T-helper 2 cell treated with Interferon-gamma antibody and Interleukin-4, amounts not matched to agents 5 μg/mL and 100 μg/mL, for 36 hours (primary cell): Measurements from ENCODE around the gene GPRIN2.
A peak's percentile ranks its signal among the peaks of the same experiment; 100 is the strongest.
"Not testable (repeated sequence)": the region's sequence is repeated elsewhere in the genome, so short reads cannot be mapped to it uniquely, and the experiment has no call there.

Experiments used
- DNase-seq: peaks from one replicate; pipeline ENCODE4 v3.0.0; 2021; ENCODE audit warnings: low spot score
- H3K27ac Mint-ChIP-seq: one replicate; pipeline ENCODE4 v1.8.0; 2021; ENCODE audit warnings: mild to moderate bottlenecking, mixed read lengths
- H3K27me3 Mint-ChIP-seq: one replicate; pipeline ENCODE4 v1.8.0; 2021; ENCODE audit warnings: low read depth, mixed read lengths
- H3K36me3 Mint-ChIP-seq: one replicate; pipeline ENCODE4 v1.8.0; 2021; ENCODE audit warnings: low read depth, mixed read lengths
- H3K4me1 Mint-ChIP-seq: one replicate; pipeline ENCODE4 v1.8.0; 2021; ENCODE audit warnings: low read depth, mixed read lengths
- H3K4me3 Mint-ChIP-seq: one replicate; pipeline ENCODE4 v1.8.0; 2022; ENCODE audit warnings: mild to moderate bottlenecking, moderate library complexity, mixed read lengths
- H3K9me3 Mint-ChIP-seq: one replicate; pipeline ENCODE4 v1.8.0; 2021; ENCODE audit warnings: mixed read lengths

The GPRIN2 gene

DNA sequence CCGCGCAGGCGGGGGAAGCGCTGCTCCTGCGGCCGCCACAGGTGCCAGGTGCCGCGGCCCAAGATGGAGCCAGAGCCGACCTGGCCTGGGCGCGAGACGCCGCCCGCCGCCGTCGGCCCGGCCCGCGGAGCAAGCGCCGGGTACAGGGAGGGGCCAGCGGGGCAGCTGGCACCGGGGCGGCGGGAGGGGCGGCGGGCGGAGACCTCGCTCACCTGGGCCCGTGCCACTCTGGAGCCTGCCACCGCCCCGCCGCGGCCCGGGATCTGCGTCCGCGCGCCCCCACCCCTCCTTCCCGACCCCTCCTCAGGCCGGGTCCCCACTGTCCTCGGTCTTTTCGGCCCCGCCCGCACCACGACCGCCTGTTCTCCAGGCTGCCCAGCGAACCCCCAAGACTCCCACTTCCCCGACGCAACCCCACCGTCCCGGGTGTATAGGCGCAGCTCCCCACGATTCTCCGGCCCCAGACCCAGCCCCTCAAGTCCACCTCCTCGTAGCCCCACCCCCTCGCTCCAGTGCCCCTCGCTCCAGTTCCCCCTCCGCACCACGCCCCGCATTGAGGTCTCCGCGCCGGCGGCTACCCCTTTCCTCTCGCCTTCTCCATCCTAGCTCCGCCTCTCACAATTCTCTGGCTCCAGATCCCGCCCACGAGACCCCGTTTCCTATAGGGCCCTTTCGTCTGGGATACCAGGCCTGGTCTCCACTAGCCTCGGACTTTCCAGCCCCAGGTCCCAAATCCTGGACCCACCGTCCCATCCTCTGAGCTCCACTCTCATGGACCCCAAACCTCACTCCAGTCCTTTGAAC, at the start of gene GPRIN2:
Gene GPRIN2 (minus strand): TSS at position 144 of the 804 bp plus-strand sequence. CDS start 5,922 bp downstream, outside the sequence.
- Mint-ChIP-seq H3K4me3 (peak within 1 kb of the TSS; percentile 59), H3K4me1 (peaks cover 2% of the 10 kb centered on the region), H3K36me3 (no peaks in the 10 kb centered on the region), H3K27ac (no peak within 1 kb of the TSS), H3K27me3 (no peaks in the 10 kb centered on the region), H3K9me3 (no peaks in the 10 kb centered on the region)
- DNase-seq: no peak

DNA sequence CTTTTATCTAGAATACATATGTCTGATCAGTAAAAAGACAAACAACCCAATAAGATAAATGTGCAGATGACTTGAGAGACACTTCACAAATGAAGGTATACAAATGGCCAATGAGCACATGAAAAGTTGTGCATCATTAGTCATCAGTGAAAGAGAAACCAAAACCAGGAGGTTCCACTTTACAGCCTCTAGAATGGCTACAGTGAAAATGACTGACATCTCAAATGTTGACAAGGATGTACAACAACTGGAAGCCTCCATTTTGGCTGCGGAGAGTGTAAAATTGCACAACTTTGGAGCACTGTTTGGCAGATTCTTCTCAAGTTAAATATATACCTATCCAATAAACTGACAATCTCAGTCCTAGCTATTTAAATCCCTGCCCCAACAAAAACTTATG, 44.1 kb upstream of the GPRIN2 start:
- not testable (repeated sequence) for H3K27me3 Mint-ChIP-seq, H3K4me3 Mint-ChIP-seq, DNase-seq, H3K27ac Mint-ChIP-seq, H3K36me3 Mint-ChIP-seq, H3K9me3 Mint-ChIP-seq, H3K4me1 Mint-ChIP-seq

DNA sequence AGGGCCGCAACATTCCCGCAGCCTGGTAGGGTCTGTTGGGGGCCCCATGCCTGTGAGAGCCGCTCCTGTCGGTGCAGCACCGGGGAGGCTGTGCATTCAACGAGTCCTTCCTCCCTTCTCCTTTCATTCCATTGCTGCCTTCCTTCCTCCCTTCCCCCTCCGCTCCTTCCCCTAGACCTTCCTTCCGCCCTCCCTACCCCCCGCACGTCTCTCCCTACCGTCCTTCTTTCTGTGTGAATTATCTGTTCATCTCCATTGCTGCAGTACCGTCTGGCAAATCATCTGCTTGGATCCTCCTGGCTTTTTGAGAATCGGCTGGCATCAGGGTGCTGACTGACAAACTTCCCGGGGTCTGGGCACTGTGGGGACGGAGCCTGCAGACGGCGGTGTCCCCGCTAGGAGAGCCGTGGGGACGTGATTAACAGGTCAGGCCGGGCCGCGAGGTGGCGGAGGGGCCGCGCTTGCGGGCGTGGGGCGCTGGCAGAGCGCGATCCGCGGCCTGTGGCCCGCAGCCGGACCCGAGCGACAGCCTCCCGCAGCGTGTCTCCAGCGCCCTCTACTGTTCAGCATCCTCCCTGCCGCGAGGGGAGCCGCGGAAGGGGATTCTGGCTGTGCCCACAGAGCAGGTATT, 41.3 kb upstream of the GPRIN2 start:
- DNase-seq: peak; percentile 52
- H3K4me1 Mint-ChIP-seq, H3K36me3 Mint-ChIP-seq, H3K27me3 Mint-ChIP-seq, H3K9me3 Mint-ChIP-seq, H3K27ac Mint-ChIP-seq: not testable (repeated sequence)
- H3K4me3 Mint-ChIP-seq: peak overlapping the region; percentile 66

DNA sequence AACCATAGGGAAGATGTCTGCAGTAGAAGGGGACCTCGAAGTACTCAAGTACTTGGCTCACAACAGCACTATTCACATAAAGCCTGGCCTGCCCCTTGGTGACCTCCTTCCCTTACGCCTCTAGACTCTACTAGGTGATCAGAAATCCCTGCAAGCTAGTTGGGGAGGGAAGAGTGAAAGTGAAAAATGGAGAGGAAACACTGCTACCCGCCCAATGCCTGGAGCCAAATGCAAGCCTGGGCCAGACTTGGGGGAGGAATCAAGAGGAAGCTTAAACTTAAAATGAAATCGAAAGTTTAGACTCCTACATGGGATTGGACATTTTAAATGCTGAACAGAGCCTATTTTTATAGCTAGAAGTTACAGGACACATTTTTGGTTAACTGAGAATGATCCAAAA, 40.1 kb upstream of the GPRIN2 start:
- DNase-seq, H3K27me3 Mint-ChIP-seq, H3K36me3 Mint-ChIP-seq, H3K4me1 Mint-ChIP-seq, H3K27ac Mint-ChIP-seq, H3K9me3 Mint-ChIP-seq: not testable (repeated sequence)
- peak overlapping the region; percentile 52 for H3K4me3 Mint-ChIP-seq

DNA sequence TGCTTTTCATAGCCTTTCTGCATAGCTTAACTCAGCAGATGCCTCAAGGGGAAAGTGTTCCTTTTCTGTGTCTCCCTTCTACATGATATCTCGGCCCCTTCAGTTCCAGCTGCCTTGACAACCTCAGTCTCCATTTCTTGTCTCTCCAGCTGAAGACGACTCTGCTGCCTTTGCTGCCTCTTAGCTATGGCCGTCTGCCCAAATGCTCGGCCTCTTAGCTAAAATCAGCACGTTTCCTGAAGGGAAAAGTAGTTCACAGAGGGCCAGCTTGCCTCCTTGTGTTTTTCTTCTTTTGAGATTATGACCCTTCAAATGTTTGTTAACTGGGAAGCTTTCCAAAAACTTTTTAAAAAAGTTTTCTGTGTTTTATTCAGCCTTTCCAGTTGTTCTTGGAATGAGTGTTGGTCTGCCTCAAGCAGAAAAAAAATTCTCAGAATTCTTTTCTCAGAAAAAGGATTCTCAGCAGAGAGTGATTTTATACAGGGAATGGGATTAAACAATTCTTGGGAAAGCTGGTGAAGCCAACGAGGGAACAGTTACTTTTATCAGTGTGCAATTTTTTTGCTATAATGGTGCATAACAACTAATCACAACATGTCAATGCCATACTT, 38.1 kb upstream of the GPRIN2 start:
- not testable (repeated sequence) for H3K9me3 Mint-ChIP-seq, H3K27ac Mint-ChIP-seq, H3K27me3 Mint-ChIP-seq, DNase-seq, H3K4me1 Mint-ChIP-seq, H3K4me3 Mint-ChIP-seq, H3K36me3 Mint-ChIP-seq

DNA sequence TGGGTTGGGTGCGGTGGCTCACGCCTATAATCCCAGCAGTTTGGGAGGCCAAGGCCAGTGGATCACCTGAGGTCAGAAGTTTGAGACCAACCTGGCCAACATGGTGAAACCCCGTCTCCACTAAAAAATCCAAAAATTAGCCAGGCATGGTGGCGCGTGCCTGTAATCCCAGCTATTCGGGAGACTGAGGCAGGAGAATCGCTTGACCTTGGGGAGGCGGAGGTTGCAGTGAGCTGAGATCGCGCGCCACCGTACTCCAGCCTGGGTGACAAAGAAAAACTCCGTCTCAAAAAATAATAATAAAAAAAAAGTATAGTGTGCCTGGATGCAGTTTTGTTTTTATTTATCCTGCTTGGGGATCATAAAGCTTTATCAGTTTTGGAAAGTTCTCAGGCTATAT, 36.8 kb upstream of the GPRIN2 start:
- H3K4me1 Mint-ChIP-seq, H3K9me3 Mint-ChIP-seq, H3K27ac Mint-ChIP-seq, H3K4me3 Mint-ChIP-seq, DNase-seq, H3K27me3 Mint-ChIP-seq, H3K36me3 Mint-ChIP-seq: not testable (repeated sequence)

DNA sequence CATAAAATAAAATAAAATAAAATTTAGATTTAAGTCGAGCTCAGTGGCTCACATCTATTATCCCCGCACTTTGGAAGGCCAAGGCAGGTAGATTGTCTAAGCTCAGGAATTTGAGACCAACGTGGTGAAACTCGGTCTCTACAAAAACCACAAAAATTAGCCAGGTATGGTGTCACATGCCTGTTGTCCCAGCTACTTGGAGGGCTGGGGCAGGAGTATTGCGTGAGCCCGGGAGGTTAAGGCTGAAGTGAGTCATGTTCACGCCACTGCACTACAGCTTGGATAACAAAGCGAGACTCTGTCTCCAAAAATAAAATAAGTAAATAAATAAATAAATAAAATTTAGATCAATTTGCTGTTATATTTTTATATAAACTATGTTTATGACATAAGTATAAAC, 34.6 kb upstream of the GPRIN2 start:
- not testable (repeated sequence) for H3K27me3 Mint-ChIP-seq, H3K9me3 Mint-ChIP-seq, H3K4me1 Mint-ChIP-seq, H3K27ac Mint-ChIP-seq, H3K4me3 Mint-ChIP-seq, H3K36me3 Mint-ChIP-seq, DNase-seq

DNA sequence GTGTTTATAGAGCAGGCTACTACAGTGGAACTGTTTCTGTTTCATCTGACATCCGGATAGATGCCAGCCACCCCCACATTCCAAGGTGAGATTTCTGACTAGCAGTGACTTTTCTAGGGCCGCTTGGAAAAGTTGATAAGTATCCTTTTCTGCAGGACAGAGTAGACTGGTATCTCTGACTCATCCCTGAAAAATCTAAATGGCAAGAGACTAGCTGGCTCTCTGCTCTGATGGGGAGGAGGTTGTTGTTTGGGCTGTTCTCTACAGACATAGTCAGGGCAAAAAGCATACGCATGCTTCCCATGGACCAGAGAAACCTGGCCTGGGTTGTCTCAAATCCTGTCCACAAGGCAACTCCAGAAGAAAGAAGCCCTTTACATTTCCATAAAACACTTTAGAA, 33.1 kb upstream of the GPRIN2 start:
- not testable (repeated sequence) for H3K4me1 Mint-ChIP-seq, H3K4me3 Mint-ChIP-seq, DNase-seq, H3K36me3 Mint-ChIP-seq, H3K27me3 Mint-ChIP-seq, H3K27ac Mint-ChIP-seq, H3K9me3 Mint-ChIP-seq

DNA sequence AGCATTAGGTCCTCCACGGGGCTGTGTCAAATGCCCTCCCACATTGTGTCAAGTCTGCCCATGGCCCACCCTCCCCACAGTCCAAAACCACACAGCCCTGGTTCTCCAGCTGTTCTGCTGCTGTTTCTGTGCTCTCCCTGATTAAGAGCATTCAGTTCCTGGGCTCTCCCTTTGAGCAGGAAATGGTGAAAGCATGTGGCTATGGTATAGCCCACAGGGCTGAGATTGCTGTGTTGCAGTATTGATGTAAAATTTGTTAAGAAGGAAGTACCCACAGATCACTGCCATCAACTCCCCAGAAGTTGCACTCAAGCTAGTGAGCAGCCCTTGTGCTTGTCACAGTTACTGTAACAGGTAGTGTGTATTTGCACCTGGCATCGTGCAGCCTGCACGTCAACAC, 31.8 kb upstream of the GPRIN2 start:
- not testable (repeated sequence) for DNase-seq, H3K9me3 Mint-ChIP-seq, H3K36me3 Mint-ChIP-seq, H3K4me3 Mint-ChIP-seq, H3K4me1 Mint-ChIP-seq, H3K27me3 Mint-ChIP-seq, H3K27ac Mint-ChIP-seq

DNA sequence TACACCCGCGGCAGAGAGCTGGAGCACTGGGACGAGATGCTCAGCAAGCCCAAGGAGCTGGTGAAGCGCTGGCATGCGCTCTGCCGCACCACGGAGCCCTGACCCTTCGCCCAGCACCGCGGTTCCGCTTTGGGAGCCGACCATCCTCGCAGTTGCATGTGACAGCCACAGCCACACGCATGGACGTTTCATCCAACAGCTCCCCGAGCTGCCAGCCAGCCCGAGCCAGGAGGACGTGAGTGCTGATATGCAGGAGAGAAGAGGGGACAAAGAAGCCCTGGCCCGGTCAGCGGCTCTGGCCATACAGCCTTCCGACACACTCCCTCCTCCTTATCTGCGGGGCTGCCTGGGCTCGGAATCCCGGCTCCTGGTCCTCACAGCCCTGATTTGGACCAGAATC, 31.1 kb upstream of the GPRIN2 start:
- not testable (repeated sequence) for H3K27ac Mint-ChIP-seq, H3K27me3 Mint-ChIP-seq, H3K4me3 Mint-ChIP-seq, H3K9me3 Mint-ChIP-seq, DNase-seq, H3K36me3 Mint-ChIP-seq, H3K4me1 Mint-ChIP-seq

DNA sequence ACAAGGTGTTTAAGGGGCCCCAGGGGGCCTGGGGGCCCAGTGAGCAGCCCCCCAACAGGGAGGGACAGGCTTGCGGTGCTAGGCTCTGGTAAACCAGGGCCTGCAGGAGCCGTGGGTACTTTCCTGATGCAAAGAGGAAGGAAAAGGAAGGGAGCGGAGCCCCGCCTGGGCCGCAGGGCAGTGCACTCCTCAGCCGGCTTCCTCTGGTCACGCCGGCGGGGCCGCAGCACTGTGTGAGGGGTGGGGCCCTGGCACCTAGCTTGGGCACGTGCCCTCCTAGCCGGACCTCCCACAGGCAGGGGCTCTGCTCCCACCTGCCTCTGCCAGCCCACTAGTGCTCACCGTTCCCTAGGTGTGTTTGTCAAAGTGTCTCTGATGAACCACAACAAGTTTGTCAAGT, 28.8 kb upstream of the GPRIN2 start:
- H3K9me3 Mint-ChIP-seq, H3K4me3 Mint-ChIP-seq, H3K4me1 Mint-ChIP-seq, H3K27me3 Mint-ChIP-seq, H3K27ac Mint-ChIP-seq, H3K36me3 Mint-ChIP-seq, DNase-seq: not testable (repeated sequence)

DNA sequence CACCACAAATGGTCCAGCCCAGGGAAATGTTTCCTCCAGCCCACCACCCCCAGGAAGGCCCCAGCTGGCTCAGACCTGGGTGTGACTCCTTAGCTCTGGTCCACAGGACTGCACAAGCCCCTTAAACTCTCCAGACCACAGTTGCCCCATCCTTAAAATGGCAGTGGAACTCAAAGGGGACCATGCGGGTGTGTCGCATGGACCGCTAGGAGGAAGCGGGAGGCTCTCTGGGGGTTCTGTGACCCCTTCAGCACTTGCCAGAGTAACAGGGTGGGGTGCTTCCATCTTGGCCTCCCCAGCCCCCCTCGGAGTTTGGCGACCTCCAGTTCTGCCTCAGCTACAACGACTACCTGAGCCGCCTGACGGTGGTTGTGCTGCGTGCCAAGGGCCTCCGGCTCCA, 27.7 kb upstream of the GPRIN2 start:
- H3K27ac Mint-ChIP-seq, H3K4me1 Mint-ChIP-seq, H3K36me3 Mint-ChIP-seq, H3K4me3 Mint-ChIP-seq, DNase-seq, H3K27me3 Mint-ChIP-seq, H3K9me3 Mint-ChIP-seq: not testable (repeated sequence)

DNA sequence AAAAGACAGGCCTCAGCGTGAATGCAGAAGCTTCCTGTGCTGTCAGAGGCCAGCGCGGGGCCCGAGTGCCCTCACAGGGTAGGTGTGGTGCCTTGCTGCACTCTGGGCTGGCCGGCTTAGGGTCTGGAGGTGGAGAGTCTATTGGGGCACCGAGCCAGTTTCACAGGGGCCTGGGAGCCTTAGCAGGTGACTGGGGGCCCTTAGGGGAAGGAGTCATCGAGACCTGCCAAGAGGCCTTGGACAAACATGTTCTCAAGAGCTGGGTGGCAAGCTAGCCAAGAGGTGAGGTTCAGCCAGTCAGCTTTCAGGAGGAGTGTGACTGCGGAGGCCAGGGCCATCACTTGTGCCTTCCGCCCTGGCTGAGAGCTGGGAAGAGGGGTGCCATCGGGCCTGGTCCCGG, 26.1 kb upstream of the GPRIN2 start:
- not testable (repeated sequence) for H3K36me3 Mint-ChIP-seq, H3K4me1 Mint-ChIP-seq, H3K9me3 Mint-ChIP-seq, H3K27me3 Mint-ChIP-seq, H3K27ac Mint-ChIP-seq, H3K4me3 Mint-ChIP-seq, DNase-seq

DNA sequence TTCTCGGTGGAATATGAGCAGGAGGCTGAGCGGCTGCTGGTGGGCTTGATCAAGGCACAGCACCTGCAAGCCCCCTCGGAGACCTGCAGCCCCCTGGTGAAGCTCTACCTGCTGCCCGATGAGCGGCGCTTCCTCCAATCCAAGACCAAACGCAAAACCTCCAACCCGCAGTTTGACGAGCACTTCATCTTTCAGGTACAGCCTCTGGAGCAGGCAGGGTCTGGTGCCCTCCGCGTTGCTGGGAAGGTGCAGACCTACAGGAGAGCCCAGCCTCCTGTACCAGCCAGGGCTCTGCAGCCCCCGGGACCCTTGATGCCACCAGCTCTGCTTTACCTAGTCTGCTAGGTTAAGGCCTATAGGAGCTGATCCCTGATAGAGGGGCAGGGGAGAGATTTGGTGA, 25.5 kb upstream of the GPRIN2 start:
- H3K9me3 Mint-ChIP-seq, H3K4me1 Mint-ChIP-seq, H3K27ac Mint-ChIP-seq, H3K4me3 Mint-ChIP-seq, DNase-seq, H3K27me3 Mint-ChIP-seq, H3K36me3 Mint-ChIP-seq: not testable (repeated sequence)

DNA sequence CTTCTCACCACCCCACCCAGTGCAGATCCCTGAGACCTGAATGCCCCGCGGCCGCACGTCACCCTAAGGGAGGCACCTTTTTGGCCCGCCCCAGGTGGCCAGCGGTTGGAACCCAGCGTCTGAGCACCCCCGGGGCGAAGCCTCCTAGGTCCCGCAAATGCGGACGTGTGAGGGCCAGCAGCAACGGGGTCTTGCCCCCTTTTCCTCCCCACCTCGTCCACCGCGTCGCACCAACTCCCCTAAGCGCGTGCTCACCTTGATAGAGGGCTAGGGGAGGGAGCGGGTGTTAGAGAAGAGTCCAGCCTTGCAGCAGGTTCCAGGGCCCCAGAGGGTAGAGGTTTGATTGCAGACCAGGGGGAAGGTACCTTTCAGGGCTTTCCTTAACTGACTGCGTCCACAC, 22.9 kb upstream of the GPRIN2 start:
- H3K27ac Mint-ChIP-seq, H3K9me3 Mint-ChIP-seq, H3K4me3 Mint-ChIP-seq, H3K36me3 Mint-ChIP-seq, H3K27me3 Mint-ChIP-seq, H3K4me1 Mint-ChIP-seq, DNase-seq: not testable (repeated sequence)
